Hematopoietic multipotent progenitor cell treated with erythropoietin and hydrocortisone succinate and interleukin-3 and kit ligand, for 8 days (in vitro differentiated cells): ENCODE data around the gene DERA.
"Not testable (repeated sequence)": the region's sequence is repeated elsewhere in the genome, so short reads cannot be mapped to it uniquely, and the experiment has no call there.

ENCODE experiments used
- DNase-seq: peaks from one replicate; pipeline ENCODE4 v3.0.0-alpha.2; 2015

DERA gene

DNA sequence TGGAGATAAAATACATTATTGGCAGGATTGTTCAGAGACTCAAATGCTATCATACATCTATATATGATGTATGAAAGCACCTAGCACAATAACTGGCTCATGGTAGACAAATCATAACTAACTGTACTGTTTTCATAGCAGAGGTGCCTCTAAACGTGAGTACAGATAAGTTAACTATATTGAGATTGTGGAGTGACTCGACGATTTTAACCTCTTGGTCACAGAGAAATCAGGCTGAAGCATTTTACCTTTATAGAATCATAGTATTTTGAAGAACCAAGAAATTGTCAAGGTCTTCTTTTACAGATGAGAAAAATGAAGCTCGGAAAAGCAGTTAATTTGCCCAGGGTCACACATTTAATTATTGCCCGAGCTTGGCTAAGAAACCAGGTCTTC is 666 bp upstream of the DERA start:
- peak; percentile 17 for DNase-seq

DNA sequence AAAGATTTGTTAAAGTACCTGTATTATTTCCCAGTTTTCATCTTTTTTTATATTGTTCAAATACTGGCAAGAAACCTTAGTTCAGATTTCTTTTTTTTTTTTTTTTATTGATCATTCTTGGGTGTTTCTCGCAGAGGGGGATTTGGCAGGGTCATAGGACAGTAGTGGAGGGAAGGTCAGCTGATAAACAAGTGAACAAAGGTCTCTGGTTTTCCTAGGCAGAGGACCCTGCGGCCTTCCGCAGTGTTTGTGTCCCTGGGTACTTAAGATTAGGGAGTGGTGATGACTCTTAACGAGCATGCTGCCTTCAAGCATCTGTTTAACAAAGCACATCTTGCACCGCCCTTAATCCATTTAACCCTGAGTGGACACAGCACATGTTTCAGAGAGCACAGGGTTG is 799 bp downstream of the DERA start:
- DNase-seq, result not testable (repeated sequence)

DNA sequence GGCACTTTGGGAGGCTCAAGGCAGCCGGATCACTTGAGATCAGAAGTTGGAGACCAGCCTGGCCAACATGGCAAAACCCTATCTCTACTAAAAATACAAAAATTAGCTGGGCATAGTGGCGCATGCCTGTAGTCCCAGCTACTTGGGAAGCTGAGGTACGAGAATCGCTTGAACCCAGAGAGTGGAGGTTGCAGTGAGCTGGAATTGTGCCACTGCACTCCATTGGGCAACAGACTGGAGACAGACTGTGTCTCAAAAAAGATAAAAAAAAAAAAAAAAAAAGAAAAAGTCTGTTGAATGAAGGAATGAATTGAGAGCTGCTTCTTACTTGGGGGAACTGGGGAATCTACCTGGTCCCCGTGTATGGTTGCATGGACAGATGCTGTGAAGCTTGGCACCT is 3.0 kb downstream of the DERA start:
- not testable (repeated sequence) for DNase-seq

- DNase-seq, result no peak
These were observed 6.9 kb downstream of the DERA start for GRCh38 chr12:15918066-15918465.

DNA sequence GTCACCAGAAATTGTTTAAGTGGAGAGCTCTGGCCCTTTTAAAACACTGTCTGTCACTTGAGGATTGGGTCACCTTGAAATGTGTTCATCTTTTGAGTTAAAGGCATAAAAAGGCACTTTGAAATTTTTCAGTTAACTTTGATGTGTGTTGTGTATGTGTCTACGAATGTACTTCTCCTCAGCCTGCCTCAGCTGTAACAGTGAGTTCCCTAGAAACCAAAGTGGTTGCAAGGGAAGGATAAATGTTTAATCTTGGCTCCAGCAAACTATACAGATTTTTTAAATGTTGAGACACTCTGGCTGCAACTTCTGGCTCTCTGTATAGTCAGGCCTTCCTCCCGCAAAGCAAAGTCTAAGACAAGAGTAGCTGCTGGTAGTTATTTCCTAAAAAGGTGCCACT is 8.3 kb downstream of the DERA start:
- no peak for DNase-seq

DNA sequence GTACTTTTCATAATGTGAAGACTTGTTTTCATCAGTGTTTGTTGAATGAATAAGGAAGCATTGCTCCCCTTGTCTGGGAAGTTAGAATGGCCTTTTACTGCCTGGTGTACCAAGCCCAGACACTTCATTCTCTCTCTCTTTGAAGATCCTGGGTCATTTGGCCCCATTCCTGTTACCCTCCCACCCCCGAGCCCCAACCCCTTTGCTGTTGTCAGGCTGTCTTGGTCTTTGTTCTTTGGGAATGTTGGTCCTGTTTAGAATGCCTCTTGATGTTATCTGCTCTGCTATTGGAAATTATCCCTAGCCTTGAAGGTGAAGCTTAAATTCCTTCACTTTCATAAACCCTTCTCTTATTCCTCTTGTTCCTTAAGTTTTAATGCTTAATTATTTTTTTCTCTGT is 13.8 kb downstream of the DERA start:
- no peak for DNase-seq

GRCh38 chr12:15928346-15928745 is 17.2 kb downstream of the DERA start:
- no peak for DNase-seq

DNA sequence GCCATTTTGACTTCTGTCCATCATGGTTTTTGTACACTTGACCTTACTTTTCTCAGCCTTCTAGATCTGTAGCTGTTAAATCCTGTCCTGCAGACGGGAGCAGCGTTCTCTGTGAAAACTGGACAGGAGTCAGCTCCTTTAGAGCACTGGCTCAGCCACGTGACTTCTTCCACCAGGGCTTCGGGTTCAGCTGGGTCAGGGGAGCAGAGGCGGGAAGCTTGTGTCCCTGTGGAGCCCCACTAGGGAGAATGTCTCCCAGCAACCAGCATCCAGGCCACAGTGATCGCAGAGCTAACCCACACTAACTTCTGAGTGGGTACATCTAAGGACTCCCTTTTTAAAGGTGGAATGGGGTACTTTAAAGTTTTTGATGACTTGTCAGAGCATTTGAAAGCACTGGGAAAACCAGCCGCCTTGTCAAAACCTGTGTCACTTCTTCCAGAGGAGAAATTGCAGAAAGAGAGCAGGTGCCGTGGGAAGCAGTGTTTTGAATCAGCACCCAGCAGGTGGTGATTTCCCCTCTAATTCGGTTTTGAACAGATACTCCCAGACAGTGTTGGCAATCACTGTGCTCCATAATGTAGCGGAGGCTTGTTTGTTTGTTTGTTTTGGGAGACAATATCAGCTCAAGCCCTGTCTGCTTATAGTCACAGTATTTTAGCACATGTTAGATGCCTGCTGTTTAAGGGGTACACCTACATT is 17.9 kb downstream of the DERA start:
- no peak for DNase-seq

DNA sequence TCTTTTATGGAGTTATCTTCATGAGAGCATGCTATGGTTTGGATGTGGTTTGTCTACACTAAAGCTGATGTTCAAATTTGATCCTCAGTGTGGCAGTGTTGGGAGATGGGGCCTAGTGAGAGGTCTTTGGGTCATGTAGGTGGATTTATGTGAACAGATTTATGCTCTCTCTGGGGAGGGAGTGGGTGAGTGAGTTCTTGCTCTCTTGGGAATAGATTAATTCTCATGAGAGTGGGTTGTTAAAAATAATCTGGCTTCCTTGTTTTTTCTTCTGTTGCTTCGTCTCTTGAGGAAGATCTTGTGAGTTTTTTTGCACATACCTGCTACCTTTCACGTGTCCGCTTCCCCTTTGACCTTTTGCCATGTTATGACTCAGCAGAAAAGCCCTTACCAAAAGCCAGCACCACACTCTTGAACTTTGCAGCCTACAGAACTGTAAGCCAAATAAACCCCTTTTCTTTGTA is 20.5 kb downstream of the DERA start:
- peak; percentile 11 for DNase-seq

DNA sequence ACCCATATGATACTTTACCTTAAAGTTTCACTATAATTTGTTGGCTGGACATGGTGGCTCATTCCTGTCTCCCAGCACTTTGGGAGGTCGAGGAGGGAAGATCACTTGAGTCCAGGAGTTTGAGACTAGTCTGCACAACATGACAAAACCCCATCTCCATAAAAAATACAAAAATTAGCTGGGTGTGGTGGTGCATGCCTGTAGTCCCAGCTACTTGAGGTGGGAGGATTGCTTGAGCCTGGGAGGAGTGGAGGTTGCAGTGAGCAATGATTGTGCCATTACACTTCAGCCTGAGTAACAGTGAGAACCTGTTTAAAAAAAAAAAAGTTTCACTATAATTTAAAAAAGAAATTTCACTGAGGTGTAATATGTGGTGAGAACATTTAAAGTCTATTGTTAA is 21.2 kb downstream of the DERA start:
- no peak for DNase-seq

DNA sequence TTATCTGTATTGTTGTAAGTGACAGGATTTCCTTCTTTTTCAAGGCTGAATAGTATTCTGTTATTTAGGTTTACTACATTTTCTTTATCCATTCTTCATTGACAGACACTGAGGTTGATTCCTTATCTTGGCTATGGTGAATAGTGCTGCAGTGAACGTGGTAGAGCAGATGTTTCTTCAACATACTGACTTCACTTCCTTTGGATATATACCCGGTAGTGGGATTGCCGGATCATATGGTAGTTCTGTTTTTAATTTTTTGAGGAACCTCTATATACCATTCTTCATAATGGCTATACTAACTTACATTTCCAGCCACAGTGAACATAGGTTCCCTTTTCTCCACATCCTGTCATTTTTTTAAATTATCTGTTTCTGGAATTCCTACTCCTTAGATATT is 21.8 kb downstream of the DERA start:
- no peak for DNase-seq

DNA sequence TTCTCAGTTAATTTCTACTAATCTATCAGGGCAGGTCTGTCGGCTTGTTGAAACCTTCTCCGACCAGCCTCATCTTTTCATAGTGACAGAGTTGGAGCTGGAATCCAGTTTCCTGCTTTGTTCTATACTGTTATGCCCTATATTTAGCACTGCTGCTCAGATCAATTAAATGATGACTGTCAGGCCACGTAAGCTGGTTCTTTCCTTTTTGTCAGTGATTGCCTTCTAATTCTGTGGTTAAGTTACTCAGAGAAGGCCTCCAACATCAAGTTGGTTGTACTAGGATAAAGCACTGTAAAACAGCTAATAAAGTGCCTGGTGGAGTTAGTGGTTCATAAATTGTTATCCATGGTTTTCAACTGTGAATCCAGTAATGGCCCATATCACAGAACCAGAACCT is 22.6 kb downstream of the DERA start:
- DNase-seq, result no peak

DNA sequence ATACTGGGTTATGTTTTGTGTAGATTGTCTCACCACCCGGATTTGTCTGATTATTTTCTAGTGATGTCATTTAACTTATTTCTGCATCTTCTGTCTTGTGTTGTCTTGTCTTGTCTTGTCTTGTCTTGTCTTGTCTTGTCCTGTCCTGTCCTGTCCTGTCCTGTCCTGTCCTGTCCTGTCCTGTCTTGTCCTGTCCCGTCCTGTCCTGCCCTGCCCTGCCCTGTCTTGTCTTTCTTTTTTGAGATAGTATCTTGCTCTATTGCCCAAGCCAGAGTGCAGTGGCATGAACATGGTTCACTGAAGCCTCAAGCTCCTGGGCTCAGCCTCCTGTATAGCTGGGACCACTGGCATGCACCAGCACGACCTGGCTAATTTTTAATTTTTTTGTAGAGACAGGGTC is 25.6 kb downstream of the DERA start:
- DNase-seq, result no peak

DNA sequence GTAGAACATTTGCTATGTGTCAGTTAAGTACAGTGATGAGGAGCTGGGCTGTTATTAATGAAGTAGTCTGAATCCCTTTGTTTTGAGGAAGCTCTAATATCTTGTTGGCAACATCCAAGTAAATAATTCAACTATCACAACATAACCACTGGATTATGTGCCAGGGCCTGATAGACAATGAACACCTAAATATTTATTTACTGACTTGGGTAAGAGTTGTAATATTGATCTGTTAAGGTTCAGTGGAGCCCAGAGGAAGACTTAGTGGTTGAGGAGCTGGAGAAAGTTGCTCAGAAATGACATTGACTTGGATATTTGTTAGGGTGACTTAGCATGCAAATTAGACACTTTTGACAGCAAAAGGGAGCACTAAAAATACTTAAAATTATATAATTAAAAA is 26.8 kb downstream of the DERA start:
- no peak for DNase-seq

DNA sequence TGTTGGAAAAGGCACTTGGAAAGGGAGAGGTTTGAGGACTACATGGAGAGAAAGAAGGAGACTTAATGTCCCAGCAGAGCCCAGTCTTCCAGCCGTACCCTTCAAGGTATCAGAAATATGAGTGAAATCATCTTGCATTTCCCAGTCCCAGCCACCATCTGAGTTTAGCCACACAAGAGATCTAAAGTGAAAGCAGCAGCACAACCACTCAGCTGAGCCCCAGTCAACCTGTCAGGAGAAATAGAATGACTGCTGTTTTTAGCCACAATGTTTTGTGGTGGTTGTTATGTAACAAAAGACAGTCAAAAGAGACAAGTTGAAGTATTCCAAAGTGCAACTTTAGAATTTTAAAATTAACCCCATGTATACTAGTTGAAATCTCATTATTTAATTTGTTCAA is 28.0 kb downstream of the DERA start:
- no peak for DNase-seq

GRCh38 chr12:15942475-15942874 is 31.3 kb downstream of the DERA start:
- no peak for DNase-seq

GRCh38 chr12:15943519-15943918 is 32.4 kb downstream of the DERA start:
- not testable (repeated sequence) for DNase-seq

- not testable (repeated sequence) for DNase-seq
These were observed 37.3 kb downstream of the DERA start for GRCh38 chr12:15948461-15948860.

GRCh38 chr12:15955281-15955680 is 44.1 kb downstream of the DERA start:
- DNase-seq, result no peak

DNA sequence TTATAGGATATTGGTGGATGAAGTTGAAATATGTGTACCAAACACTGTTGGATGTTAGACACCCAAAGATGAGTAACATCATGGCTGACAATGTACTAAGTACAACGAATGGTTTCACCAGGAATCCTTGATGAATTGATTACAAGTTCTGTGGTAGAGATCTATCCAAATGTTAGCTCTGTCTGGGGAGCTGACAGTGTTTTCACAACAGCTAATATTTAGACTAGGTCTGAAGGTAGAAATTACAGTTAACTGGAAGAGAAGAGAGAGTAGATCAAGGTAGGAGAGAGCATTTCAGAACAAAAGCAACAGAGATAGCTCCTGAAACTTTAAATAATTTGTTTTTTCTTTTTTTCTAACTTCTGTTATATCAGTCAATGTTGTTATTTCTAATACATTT is 44.9 kb downstream of the DERA start:
- no peak for DNase-seq

DNA sequence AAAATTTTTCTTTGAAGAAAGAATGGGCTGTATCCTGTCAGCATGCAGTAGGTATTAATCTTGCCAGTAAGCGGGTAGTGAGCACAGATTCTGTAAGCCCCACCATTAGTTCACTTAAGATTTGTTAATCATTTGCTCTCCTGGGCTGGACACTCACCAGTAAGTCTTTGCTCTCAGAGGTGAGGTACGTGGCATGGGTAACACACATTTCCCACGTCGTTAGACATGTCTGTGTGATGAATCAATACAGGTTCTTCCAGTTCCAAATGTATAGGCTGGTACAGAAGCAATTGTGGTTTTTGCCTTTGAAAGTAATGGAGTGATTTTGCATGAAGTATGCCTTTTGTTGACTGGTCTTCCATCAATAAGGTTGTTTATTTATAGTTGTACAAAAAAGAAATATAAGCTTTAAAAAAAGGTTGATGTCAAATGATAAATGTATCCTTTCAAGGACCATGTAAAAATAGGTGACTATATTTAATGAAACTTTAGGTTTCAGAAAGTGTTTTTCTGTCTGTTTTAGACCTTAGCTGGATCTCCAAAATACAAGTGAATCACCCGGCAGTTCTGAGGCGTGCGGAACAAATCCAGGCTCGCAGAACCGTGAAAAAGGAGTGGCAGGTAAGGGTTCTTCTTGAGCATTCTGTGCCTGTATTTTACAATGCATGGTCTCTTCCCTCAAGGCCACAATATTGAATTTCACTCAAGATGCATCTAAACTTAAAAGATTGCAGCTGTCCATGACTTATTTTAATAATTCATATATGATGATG is 45.5 kb downstream of the DERA start:
- no peak for DNase-seq

DNA sequence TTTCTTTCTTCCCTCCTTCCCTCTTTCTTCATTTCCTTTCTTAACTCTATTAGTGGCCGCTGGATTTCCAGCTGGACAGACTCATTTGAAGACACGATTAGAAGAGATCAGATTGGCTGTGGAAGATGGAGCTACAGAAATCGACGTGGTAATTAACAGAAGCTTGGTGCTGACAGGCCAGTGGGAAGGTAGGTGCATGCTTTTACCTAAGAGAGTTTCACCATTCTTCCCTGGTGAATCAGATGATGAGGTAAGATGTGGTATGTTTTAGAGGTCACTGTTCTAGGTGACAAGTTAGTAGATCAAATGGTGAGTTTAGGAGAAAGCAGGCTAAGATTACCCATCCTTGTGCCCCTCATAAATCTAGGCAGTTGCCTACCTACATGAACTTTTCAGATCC is 51.6 kb downstream of the DERA start:
- DNase-seq, result no peak

DNA sequence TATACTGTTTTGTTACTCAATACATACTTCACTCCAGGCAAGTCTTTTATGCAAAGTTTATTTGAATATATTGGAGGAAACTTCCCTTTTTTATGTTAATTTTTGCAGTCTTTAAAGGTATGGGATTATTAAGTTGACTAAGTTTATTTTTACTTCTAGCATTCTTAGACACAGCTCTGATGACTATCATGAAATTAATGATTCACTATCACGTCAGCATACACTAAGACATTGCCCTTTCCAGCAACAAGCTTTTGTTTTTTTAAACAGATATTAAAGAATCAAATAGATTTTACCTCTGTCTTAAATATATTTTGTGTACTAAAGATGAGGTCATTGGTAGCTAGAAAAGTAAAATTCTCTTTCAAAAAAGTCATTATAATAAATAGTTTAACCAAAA is 52.1 kb downstream of the DERA start:
- no peak for DNase-seq

GRCh38 chr12:15966426-15966825 is 55.3 kb downstream of the DERA start:
- no peak for DNase-seq

DNA sequence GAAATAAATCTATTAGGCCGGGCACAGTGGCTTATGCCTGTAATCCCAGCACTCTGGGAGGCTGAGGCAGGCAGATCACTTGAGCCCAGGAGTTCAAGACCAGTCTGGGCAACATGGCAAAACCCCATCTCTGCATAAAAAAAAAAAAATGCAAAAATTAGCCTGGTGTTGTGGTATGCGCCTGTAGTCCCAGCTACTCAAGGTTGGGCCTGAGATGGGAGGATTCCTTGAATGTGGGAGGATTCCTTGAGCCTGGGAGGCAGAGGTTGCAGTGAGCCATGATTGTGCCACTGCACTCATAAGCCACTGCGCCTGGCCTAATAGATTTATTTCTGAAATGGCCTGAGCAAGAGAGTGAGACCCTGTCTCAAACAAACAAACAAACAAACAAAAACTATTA is 55.9 kb downstream of the DERA start:
- DNase-seq, result not testable (repeated sequence)
